ENCODE measurements around the gene ME2.
"Not testable (repeated sequence)": the region's sequence is repeated elsewhere in the genome, so short reads cannot be mapped to it uniquely, and the experiment has no call there.

DNA sequence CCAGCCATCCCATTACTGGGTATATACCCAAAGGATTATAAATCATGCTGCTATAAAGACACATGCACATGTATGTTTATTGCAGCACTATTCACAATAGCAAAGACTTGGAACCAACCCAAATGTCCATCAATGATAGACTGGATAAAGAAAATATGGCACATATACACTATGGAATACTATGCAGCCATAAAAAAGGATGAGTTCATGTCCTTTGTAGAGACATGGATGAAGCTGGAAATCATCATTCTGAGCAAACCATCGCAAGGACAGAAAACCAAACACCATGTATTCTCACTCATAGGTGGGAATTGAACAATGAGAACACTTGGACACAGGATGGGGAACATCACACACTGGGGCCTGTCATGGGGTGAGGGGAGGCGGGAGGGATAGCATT lies 124.3 kb downstream of the ME2 start:
- TF ChIP-seq, protein P1, sequence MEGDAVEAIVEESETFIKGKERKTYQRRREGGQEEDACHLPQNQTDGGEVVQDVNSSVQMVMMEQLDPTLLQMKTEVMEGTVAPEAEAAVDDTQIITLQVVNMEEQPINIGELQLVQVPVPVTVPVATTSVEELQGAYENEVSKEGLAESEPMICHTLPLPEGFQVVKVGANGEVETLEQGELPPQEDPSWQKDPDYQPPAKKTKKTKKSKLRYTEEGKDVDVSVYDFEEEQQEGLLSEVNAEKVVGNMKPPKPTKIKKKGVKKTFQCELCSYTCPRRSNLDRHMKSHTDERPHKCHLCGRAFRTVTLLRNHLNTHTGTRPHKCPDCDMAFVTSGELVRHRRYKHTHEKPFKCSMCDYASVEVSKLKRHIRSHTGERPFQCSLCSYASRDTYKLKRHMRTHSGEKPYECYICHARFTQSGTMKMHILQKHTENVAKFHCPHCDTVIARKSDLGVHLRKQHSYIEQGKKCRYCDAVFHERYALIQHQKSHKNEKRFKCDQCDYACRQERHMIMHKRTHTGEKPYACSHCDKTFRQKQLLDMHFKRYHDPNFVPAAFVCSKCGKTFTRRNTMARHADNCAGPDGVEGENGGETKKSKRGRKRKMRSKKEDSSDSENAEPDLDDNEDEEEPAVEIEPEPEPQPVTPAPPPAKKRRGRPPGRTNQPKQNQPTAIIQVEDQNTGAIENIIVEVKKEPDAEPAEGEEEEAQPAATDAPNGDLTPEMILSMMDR (IDR thresholded peaks at IDR 0.05; ENCODE audit: low read depth, low read length) = not testable (repeated sequence)
- not testable (repeated sequence) for TF ChIP-seq EZH2phosphoT487 (IDR thresholded peaks at IDR 0.05; ENCODE audit: low read depth)

Data from OCI-LY3 (cell line).